Measurements from ENCODE around the gene KCNMA1.

Gene KCNMA1

GRCh38 chr10:77563638-77564270, 73.9 kb downstream of the KCNMA1 start:
- TF ChIP-seq, protein P1, sequence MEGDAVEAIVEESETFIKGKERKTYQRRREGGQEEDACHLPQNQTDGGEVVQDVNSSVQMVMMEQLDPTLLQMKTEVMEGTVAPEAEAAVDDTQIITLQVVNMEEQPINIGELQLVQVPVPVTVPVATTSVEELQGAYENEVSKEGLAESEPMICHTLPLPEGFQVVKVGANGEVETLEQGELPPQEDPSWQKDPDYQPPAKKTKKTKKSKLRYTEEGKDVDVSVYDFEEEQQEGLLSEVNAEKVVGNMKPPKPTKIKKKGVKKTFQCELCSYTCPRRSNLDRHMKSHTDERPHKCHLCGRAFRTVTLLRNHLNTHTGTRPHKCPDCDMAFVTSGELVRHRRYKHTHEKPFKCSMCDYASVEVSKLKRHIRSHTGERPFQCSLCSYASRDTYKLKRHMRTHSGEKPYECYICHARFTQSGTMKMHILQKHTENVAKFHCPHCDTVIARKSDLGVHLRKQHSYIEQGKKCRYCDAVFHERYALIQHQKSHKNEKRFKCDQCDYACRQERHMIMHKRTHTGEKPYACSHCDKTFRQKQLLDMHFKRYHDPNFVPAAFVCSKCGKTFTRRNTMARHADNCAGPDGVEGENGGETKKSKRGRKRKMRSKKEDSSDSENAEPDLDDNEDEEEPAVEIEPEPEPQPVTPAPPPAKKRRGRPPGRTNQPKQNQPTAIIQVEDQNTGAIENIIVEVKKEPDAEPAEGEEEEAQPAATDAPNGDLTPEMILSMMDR (IDR thresholded peaks at IDR 0.05; ENCODE audit: insufficient read depth, low read length, poor library complexity, severe bottlenecking): no peak
- DNase-seq (ENCODE audit: extremely low read depth, insufficient read length): no peak
- no peak overlapping the region for H3K4me3 ChIP-seq (replicated peaks; ENCODE audit: low read depth, low read length)
- H3K27me3 ChIP-seq (replicated peaks; ENCODE audit: control insufficient read depth, insufficient read depth, low read length): no peaks in the 10 kb centered on the region; the same call in 1 of the 2 replicates
- no peaks in the 10 kb centered on the region; the same call in 1 of the 2 replicates for H3K36me3 ChIP-seq (ENCODE audit: control insufficient read depth, insufficient read depth, low read length)

GRCh38 chr10:77562742-77563141, 74.9 kb downstream of the KCNMA1 start:
- DNase-seq (ENCODE audit: extremely low read depth, insufficient read length): no peak
- Histone ChIP-seq H3K36me3 (ENCODE audit: control insufficient read depth, insufficient read depth, low read length) (no peaks in the 10 kb centered on the region; the same call in 1 of the 2 replicates), H3K4me3 (replicated peaks; ENCODE audit: low read depth, low read length) (no peak overlapping the region), H3K27me3 (replicated peaks; ENCODE audit: control insufficient read depth, insufficient read depth, low read length) (no peaks in the 10 kb centered on the region; the same call in 1 of the 2 replicates)
- TF ChIP-seq, protein P1 (IDR thresholded peaks at IDR 0.05; ENCODE audit: insufficient read depth, low read length, poor library complexity, severe bottlenecking): no peak

DNA sequence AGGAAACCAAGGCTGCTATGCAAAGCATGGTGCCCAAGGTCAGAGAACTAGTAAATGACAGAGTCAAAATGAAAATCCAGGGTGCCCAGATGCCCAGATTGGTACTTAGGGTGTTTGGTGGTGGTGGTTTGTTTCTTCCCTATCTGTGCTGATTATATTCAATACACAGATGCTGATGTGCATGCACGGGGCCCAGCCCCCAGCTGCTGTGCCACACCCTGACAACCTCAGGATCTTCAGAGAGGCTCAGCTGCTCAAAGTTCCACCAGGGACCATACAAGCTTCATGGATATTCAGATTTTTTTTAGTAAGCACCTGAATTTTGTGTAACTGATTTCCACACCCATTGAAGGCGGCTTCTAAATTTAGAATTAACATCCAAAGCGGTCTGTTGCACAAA, 75.6 kb downstream of the KCNMA1 start:
- Histone ChIP-seq H3K27me3 (replicated peaks; ENCODE audit: control insufficient read depth, insufficient read depth, low read length) (no peaks in the 10 kb centered on the region; the same call in 1 of the 2 replicates), H3K4me3 (replicated peaks; ENCODE audit: low read depth, low read length) (no peak overlapping the region), H3K36me3 (ENCODE audit: control insufficient read depth, insufficient read depth, low read length) (no peaks in the 10 kb centered on the region; the same call in 1 of the 2 replicates)
- TF ChIP-seq, protein P1 (IDR thresholded peaks at IDR 0.05; ENCODE audit: insufficient read depth, low read length, poor library complexity, severe bottlenecking): no peak
- no peak for DNase-seq (ENCODE audit: extremely low read depth, insufficient read length)

DNA sequence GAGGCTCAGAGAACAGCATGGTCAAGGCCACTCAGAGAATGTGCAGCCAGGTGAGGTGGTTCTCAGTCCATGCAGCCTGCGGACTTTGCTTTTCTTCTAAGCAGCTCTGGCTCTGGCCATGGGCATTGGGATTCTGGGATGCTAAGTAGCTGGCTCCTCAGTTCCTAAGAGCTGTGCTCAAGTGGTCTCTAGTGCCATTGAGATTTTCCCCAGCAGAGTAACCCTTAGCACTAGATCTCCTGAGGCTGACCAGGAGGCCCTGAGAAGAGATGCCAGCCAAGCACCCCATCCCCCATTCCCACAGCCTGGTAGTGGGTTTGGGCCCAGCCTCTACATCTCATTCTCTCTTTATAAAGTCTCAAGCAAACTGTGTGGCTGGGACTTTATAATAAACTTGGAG, 77.1 kb downstream of the KCNMA1 start:
- TF ChIP-seq, protein P1 (IDR thresholded peaks at IDR 0.05; ENCODE audit: insufficient read depth, low read length, poor library complexity, severe bottlenecking): no peak
- no peak for DNase-seq (ENCODE audit: extremely low read depth, insufficient read length)
- no peak overlapping the region for H3K4me3 ChIP-seq (replicated peaks; ENCODE audit: low read depth, low read length)
- no peaks in the 10 kb centered on the region for H3K36me3 ChIP-seq (ENCODE audit: control insufficient read depth, insufficient read depth, low read length)
- H3K27me3 ChIP-seq (replicated peaks; ENCODE audit: control insufficient read depth, insufficient read depth, low read length): no peaks in the 10 kb centered on the region

GRCh38 chr10:77560052-77560451, 77.6 kb downstream of the KCNMA1 start:
- Histone ChIP-seq H3K27me3 (replicated peaks; ENCODE audit: control insufficient read depth, insufficient read depth, low read length) (no peaks in the 10 kb centered on the region), H3K36me3 (ENCODE audit: control insufficient read depth, insufficient read depth, low read length) (no peaks in the 10 kb centered on the region), H3K4me3 (replicated peaks; ENCODE audit: low read depth, low read length) (no peak overlapping the region)
- DNase-seq (ENCODE audit: extremely low read depth, insufficient read length): no peak
- TF ChIP-seq, protein P1 (IDR thresholded peaks at IDR 0.05; ENCODE audit: insufficient read depth, low read length, poor library complexity, severe bottlenecking): no peak
